Activated naive CD8-positive, alpha-beta T cell treated with anti-CD3 and anti-CD28 coated beads, Interleukin-2, amount 10 ng/mL, durations not matched to agents 7 days and 5 days (primary cell): Measurements from ENCODE around the gene TCF23. TPM values are rescaled to one million over a fixed set of nuclear protein-coding genes. Genes with fewer than 3 reads are reported as not detected.
"Not testable (repeated sequence)": the region's sequence is repeated elsewhere in the genome, so short reads cannot be mapped to it uniquely, and the experiment has no call there.

ENCODE experiments used
- ATAC-seq: fragments of 150-1000 bp; cut with Tn5 transposase; one replicate; pipeline ENCODE4 v1.10.0; 2021; ENCODE audit warnings: low read depth, moderate library complexity
- POLR2A ChIA-PET: fragments of 350-600 bp; sonication (Branson Sonifier 250); formaldehyde crosslinking; loops from one replicate; lab custom pipeline; 2021; ENCODE audit warnings: antibody characterized with exemption; lab: Charles Lee
- DNase-seq: peaks from one replicate; pipeline ENCODE4 v3.0.0; 2021
- H3K27ac Mint-ChIP-seq: one replicate; pipeline ENCODE4 v1.8.0; 2022; ENCODE audit warnings: mild to moderate bottlenecking, mixed read lengths
- H3K27me3 Mint-ChIP-seq: one replicate; pipeline ENCODE4 v1.8.0; 2022; ENCODE audit warnings: mild to moderate bottlenecking, moderate library complexity, mixed read lengths
- H3K36me3 Mint-ChIP-seq: one replicate; pipeline ENCODE4 v1.8.0; 2021; ENCODE audit warnings: mild to moderate bottlenecking, mixed read lengths
- H3K4me1 Mint-ChIP-seq: one replicate; pipeline ENCODE4 v1.8.0; 2021; ENCODE audit warnings: mixed read lengths
- H3K4me3 Mint-ChIP-seq: one replicate; pipeline ENCODE4 v1.8.0; 2022; ENCODE audit warnings: mild to moderate bottlenecking, moderate library complexity, mixed read lengths
- H3K9me3 Mint-ChIP-seq: one replicate; pipeline ENCODE4 v1.8.0; 2021; ENCODE audit warnings: mixed read lengths
- total RNA-seq, 2 experiments: library from RNA; stranded (reverse); gene quantifications; one replicate each; pipeline ENCODE4 v1.2.3, GENCODE V29; 2021

Gene TCF23
- not detected for total RNA-seq

DNA sequence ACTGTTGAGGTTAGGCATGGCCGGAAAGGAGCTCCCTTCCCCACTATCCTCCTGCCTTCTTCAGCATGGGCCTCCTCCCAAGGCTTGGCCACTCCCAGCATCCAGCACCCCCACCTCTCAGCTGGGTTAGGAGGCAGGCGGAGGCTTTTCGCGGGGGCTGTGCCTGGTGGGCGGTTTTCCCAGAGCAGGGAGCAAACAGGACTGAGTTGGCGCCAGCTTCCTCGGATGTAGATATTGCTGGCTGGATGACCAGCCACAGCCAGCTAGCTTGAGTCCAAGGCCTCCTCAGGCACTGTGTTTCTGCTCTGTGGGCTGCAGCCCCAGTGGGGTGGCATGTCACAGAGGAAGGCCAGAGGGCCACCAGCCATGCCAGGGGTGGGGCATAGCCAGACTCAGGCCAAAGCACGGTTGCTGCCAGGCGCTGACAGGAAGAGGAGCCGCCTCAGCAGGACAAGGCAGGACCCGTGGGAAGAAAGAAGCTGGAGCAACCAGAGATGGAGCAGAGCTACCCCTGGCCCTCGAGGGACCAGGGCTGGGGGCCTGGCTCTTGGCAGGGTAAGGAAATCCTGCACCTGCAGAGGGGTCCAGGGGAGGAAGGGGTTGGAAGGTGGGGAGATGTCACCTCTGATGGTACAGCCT is at the start of gene TCF23:
TSS of gene TCF23 (plus strand) at position 204 of the 639 bp plus-strand sequence. CDS start at position 334, 130 bp downstream.
- peaks cover 19% of the 10 kb centered on the region for H3K27me3 Mint-ChIP-seq
- H3K27ac Mint-ChIP-seq, result no peak within 1 kb of the TSS

DNA sequence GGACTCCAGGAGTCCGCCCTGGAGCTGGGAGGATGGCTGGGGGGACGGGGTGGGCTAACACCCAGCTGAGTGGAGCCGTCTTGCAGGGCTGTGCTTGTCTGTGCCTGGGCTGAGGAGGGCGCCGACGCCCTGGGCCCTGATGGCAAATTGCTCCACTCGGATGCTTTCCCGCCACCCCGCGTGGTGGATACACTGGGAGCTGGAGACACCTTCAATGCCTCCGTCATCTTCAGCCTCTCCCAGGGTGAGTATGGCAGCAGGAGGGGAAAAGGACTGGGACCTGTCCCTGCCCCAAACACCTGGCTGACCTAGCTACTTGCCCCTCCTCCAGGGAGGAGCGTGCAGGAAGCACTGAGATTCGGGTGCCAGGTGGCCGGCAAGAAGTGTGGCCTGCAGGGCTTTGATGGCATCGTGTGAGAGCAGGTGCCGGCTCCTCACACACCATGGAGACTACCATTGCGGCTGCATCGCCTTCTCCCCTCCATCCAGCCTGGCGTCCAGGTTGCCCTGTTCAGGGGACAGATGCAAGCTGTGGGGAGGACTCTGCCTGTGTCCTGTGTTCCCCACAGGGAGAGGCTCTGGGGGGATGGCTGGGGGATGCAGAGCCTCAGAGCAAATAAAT is 49.4 kb upstream of the TCF23 start:
- Mint-ChIP-seq H3K27me3 (no peaks in the 10 kb centered on the region), H3K4me1 (peaks cover 5% of the 10 kb centered on the region), H3K9me3 (no peaks in the 10 kb centered on the region), H3K27ac (no peak overlapping the region), H3K36me3 (no peaks in the 10 kb centered on the region), H3K4me3 (no peak overlapping the region)
- POLR2A ChIA-PET, result no interaction called here
- ATAC-seq (no peak), DNase-seq (no peak)

More for the DNA sequence above, at the start of gene TCF23:
- Mint-ChIP-seq H3K4me3 (no peak within 1 kb of the TSS), H3K36me3 (no peaks in the 10 kb centered on the region), H3K4me1 (no peaks in the 10 kb centered on the region), H3K9me3 (no peaks in the 10 kb centered on the region)
- ATAC-seq (no peak), DNase-seq (no peak)
- POLR2A ChIA-PET, result no interaction called here

DNA sequence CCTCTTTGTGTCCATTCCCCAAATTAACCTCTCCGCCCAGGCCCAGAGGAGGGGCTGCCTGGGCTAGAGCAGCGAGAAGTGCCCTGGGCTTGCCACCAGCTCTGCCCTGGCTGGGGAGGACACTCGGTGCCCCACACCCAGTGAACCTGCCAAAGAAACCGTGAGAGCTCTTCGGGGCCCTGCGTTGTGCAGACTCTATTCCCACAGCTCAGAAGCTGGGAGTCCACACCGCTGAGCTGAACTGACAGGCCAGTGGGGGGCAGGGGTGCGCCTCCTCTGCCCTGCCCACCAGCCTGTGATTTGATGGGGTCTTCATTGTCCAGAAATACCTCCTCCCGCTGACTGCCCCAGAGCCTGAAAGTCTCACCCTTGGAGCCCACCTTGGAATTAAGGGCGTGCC is 48.8 kb upstream of the TCF23 start:
- Mint-ChIP-seq H3K27ac (no peak overlapping the region), H3K4me1 (peaks cover 5% of the 10 kb centered on the region), H3K36me3 (no peaks in the 10 kb centered on the region), H3K9me3 (no peaks in the 10 kb centered on the region), H3K4me3 (no peak overlapping the region), H3K27me3 (no peaks in the 10 kb centered on the region)
- POLR2A ChIA-PET, result no interaction called here
- DNase-seq, result no peak
- ATAC-seq, result no peak

DNA sequence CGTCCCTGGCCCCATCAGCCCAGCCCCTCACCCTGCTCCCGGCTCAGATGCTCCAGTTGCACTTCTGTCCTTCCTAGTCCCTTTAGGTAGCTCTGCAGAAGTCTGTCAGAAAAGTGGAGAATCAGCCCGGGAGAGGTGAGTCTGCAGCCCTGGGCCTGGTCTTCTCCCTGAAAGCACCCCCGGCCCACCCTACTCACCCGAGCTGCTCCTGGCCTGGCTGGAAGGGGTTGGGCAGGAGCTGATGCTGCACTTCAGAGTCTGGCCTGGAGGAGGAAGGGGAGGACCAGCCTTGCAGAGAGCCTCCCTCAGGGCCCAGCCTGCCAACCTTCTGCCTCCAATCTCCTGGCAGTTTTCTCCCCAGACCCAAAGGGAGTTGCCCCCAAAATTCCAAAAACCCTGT is 46.5 kb upstream of the TCF23 start:
- H3K4me3 Mint-ChIP-seq, result no peak overlapping the region
- H3K27me3 Mint-ChIP-seq, result peaks cover 4% of the 10 kb centered on the region
- H3K9me3 Mint-ChIP-seq, result no peaks in the 10 kb centered on the region
- DNase-seq (no peak), ATAC-seq (no peak)
- POLR2A ChIA-PET, result no interaction called here
- no peak overlapping the region for H3K27ac Mint-ChIP-seq
- no peaks in the 10 kb centered on the region for H3K4me1 Mint-ChIP-seq
- no peaks in the 10 kb centered on the region for H3K36me3 Mint-ChIP-seq

DNA sequence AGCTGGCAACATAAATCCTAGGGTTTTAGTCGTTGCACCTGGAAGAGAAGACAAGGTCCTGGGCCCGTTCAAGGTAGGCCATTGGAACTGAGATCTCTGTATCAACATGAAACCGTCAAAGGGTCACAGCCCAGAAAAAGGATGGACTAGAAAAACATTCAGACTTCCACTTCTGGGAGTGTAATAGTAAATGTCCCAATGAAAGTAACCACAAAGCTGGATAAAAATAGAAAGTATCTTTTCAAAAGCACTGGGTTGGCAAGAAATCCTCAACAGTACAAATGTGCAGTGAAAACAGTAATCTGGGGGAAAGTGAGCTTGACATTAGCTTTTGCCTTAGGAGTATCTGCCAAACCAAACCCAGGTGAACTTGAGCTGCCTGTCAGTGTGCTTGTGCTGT is 42.8 kb upstream of the TCF23 start:
- no peak overlapping the region for H3K4me3 Mint-ChIP-seq
- H3K27ac Mint-ChIP-seq, result no peak overlapping the region
- no peaks in the 10 kb centered on the region for H3K9me3 Mint-ChIP-seq
- no peaks in the 10 kb centered on the region for H3K36me3 Mint-ChIP-seq
- no peaks in the 10 kb centered on the region for H3K4me1 Mint-ChIP-seq
- peaks cover 5% of the 10 kb centered on the region for H3K27me3 Mint-ChIP-seq
- ATAC-seq (no peak), DNase-seq (no peak)
- POLR2A ChIA-PET, result no interaction called here

DNA sequence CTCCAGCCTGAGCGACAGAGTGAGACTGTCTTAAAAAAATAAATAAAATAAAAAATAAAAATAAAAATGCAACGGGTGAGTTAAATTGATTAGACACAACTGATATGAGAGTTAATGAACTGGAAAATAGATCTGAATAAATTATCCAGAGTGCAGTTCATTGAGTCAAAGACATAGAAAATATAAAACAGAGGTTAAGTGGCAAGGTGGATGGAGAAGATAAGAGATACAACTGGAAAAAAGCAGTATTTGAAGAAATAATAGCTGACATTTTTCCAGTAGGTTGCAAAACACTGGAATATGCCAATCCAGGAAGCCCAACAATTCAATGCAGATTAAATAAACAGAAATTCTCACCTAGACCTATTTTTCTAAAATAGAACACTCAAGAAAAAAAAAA is 40.6 kb upstream of the TCF23 start:
- DNase-seq (no peak), ATAC-seq (no peak)
- H3K9me3 Mint-ChIP-seq, result no peaks in the 10 kb centered on the region
- H3K27ac Mint-ChIP-seq, result no peak overlapping the region
- no peaks in the 10 kb centered on the region for H3K4me1 Mint-ChIP-seq
- no peak overlapping the region for H3K4me3 Mint-ChIP-seq
- peaks cover 5% of the 10 kb centered on the region for H3K27me3 Mint-ChIP-seq
- no peaks in the 10 kb centered on the region for H3K36me3 Mint-ChIP-seq
- POLR2A ChIA-PET, result no interaction called here

DNA sequence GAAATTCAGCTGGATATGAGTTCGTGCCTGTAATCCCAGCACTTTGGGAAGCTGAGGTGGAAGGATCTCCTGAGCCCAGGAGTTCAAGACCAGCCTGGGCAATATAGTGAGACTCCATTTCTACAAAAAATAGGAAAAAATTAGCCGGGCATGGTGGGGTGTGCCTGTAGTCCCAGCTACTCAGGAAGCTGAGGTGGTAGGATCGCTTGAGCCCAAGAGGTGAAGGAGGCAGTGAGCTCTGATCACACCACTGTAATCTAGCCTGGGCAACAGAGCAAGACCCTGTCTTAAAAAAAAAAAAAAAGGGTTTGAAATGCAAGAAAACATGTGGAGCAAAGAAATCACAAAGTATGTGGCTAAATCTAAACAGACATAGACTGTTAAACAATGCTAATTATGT is 39.7 kb upstream of the TCF23 start:
- POLR2A ChIA-PET, result interaction anchor here (0.6 kb wide), 1 partner anchor 66 kb away, joined by 4 read pairs; no protein-coding TSS in a partner anchor
- Mint-ChIP-seq H3K27me3 (peaks cover 5% of the 10 kb centered on the region), H3K9me3 (no peaks in the 10 kb centered on the region), H3K36me3 (no peaks in the 10 kb centered on the region), H3K4me3 (no peak overlapping the region), H3K4me1 (no peaks in the 10 kb centered on the region), H3K27ac (no peak overlapping the region)
- no peak for ATAC-seq
- no peak for DNase-seq

DNA sequence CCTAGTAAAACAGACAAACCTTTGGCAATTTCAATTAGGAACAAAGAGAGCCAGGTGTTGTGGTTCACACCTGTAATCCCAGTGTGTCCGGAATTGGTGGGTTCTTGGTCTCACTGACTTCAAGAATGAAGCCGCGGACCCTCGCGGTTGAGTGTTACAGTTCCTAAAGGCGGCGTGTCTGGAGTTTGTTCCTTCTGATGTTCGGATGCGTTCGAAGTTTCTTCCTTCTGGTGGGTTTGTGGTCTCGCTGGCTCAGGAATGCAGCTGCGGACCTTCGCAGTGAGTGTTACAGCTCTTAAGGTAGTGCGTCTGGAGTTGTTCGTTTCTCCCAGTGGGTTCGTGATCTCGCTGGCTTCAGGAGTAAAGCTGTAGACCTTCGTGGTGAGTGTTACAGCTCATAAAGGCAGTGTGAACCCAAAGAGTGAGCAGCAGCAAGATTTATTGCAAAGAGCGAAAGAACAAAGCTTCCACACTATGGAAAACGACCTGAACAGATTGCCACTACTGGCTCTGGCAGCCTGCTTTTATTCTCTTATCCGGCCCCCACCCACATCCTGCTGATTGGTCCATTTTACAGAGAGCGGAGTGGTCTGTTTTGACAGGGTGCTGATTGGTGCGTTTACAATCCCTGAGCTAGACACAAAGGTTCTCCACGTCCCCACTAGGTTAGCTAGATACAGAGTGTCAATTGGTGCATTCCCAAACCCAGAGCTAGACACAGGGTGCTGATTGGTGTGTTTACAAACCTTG is 38.0 kb upstream of the TCF23 start:
- H3K27ac Mint-ChIP-seq, POLR2A ChIA-PET, DNase-seq, H3K4me1 Mint-ChIP-seq, H3K4me3 Mint-ChIP-seq, ATAC-seq, H3K9me3 Mint-ChIP-seq, H3K36me3 Mint-ChIP-seq, H3K27me3 Mint-ChIP-seq: not testable (repeated sequence)

DNA sequence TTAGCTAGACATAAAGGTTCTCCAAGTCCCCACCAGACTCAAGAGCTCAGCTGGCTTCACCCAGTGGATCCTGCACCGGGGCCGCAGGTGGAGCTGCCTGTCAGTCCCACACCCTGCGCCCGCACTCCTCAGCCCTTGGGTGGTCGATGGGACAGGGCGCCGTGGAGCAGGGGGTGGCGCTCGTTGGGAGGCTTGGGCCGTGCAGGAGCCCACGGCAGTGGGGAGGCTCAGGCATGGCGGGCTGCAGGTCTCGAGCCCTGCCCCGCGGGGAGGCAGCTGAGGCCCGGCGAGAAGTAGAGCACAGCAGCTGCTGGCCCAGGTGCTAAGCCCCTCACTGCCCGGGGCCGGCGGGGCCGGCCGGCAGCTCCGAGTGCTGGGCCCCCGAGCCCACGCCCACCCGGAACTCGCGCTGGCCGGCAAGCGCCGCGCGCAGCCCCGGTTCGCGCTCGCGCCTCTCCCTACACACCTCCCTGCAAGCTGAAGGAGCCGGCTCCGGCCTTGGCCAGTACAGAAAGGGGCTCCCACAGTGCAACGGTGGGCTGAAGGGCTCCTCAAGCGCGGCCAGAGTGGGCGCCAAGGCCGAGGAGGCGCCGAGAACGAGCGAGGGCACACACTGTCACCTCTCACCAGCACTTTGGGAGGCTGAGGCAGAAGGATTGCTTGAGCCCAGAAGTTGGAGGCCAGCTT is 37.3 kb upstream of the TCF23 start:
- H3K36me3 Mint-ChIP-seq, H3K27me3 Mint-ChIP-seq, POLR2A ChIA-PET: not testable (repeated sequence)

DNA sequence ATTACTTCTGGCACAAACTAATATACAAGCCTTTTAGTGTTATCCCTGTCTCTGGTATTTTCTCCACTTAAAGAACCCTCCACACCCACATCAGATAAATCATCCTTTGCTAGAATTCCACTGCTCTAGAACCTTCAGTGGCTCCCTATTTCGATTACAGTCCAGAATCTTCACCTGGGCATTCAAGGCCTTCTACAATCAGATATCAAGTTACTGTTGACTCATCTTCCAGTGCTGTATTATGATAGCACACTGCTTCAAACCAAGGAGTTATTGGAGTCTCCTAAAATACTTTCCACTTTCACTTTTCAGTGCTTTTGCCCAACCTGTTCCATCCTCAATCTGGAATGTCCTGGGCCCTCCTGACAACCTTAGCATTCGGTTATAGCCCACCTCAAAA is 33.3 kb upstream of the TCF23 start:
- no peak for DNase-seq
- no peak overlapping the region for H3K4me3 Mint-ChIP-seq
- H3K36me3 Mint-ChIP-seq, result no peaks in the 10 kb centered on the region
- H3K9me3 Mint-ChIP-seq, result no peaks in the 10 kb centered on the region
- peaks cover 30% of the 10 kb centered on the region for H3K27me3 Mint-ChIP-seq
- peaks cover 6% of the 10 kb centered on the region for H3K4me1 Mint-ChIP-seq
- no peak overlapping the region for H3K27ac Mint-ChIP-seq
- ATAC-seq, result no peak
- POLR2A ChIA-PET, result no interaction called here

More for the DNA sequence above, 37.3 kb upstream of the TCF23 start:
- not testable (repeated sequence) for H3K4me1 Mint-ChIP-seq, H3K27ac Mint-ChIP-seq, DNase-seq, ATAC-seq, H3K4me3 Mint-ChIP-seq, H3K9me3 Mint-ChIP-seq

DNA sequence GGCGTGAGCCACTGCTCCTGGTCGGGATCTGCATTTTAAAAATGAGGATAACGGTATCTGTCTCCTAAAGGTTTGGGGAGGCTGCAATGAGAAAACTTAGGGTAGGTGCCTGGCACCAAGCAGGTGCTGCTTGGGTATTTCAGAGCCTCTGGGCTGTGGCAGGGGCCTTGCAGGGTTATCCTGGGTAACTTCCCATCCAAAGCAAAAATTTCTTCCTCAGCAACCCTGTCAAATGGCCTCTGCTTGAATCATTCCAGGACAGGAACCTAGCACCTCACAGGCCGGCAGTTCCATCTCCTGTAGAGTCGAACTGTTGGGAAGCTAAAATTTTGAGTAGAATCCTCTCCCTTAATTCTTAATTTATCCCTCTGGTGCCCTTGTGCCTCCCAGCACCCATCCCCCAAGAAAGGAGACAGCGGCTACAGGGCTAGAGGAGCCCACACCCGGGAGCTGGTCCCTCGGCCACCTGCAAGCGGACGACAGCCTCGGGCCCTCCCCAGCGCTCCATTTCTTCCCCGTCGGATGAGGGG is 30.7 kb upstream of the TCF23 start:
- peaks cover 46% of the 10 kb centered on the region for H3K27me3 Mint-ChIP-seq
- no peak for DNase-seq

DNA sequence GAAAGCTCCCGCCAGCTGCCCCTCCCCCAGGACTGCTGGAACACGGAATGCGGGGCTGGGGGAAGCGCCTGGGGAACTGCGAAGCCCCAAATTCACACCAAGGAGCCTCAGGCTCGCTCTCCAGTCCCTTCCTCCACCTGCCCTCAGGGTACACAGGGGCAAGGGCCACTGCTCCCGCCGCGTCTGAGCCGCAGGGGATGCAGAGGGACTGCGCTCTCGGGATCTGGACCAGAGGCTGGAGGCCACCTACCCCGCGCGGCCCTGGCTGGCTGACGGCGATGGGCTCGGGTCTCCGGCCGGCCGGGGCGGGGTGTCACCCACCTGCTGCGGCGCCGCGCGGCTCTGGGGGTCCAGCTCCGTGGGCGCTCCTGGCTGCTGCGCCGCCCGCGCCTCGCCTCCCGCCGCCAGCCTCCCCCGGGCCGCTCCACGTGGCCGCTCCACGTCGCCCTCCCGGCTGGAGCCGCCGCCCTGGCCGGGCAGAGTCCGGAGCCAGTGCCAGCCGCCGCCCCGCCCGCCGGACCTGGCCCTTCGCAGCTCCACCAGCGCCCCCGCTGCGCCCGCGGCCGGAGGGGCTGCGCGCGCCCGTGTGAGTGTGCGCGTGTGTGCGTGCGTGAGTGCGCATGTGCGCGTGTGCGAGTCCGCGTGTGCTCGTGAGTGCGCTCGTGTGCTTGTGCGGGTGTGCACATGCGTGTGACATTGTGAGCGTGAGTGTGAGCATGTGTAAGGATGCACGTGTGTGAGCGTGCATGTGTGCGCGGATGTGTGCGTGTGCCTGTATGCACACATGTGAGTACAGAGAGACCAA is 30.1 kb upstream of the TCF23 start, which contains the start of gene CGREF1:
TSS of gene CGREF1 (minus strand) at position 604 of the 805 bp plus-strand sequence. CDS start 14,762 bp downstream, outside the sequence.
- peaks cover 12% of the 10 kb centered on the region for H3K4me1 Mint-ChIP-seq
- DNase-seq (peak; percentile 51), ATAC-seq (peak; percentile 13)
- no peaks in the 10 kb centered on the region for H3K9me3 Mint-ChIP-seq
- H3K27me3 Mint-ChIP-seq, result peaks cover 48% of the 10 kb centered on the region
- peak within 1 kb of the TSS; percentile 78 for H3K4me3 Mint-ChIP-seq
- H3K27ac Mint-ChIP-seq, result no peak within 1 kb of the TSS
- POLR2A ChIA-PET, result interaction anchor here (0.6 to 0.7 kb wide), 2 partner anchors 9 to 17 kb away, joined by 3 to 7 read pairs; no protein-coding TSS in a partner anchor
- no peaks in the 10 kb centered on the region for H3K36me3 Mint-ChIP-seq

More for the DNA sequence above, 30.7 kb upstream of the TCF23 start:
- no peak overlapping the region for H3K27ac Mint-ChIP-seq
- no peaks in the 10 kb centered on the region for H3K9me3 Mint-ChIP-seq
- POLR2A ChIA-PET, result interaction anchor here (0.7 kb wide), 1 partner anchor 9 kb away, joined by 7 read pairs; no protein-coding TSS in a partner anchor
- ATAC-seq, result no peak
- H3K36me3 Mint-ChIP-seq, result no peaks in the 10 kb centered on the region
- H3K4me1 Mint-ChIP-seq, result peaks cover 8% of the 10 kb centered on the region
- H3K4me3 Mint-ChIP-seq, result peak overlapping the region; percentile 14
